GM21737 (cell line): ENCODE measurements around the gene RNF4.
A peak's percentile ranks its signal among the peaks of the same experiment; 100 is the strongest.

Experiments used
- ATAC-seq: cut with Tn5 transposase; IDR thresholded peaks from one replicate; pipeline ENCODE4 v1.9.1; 2021; ENCODE audit warnings: mild to moderate bottlenecking, moderate library complexity; ENCODE audit not compliant: unreplicated experiment

The RNF4 gene

GRCh38 chr4:2437475-2438215, 31.3 kb upstream of the RNF4 start:
- no peak for ATAC-seq

DNA sequence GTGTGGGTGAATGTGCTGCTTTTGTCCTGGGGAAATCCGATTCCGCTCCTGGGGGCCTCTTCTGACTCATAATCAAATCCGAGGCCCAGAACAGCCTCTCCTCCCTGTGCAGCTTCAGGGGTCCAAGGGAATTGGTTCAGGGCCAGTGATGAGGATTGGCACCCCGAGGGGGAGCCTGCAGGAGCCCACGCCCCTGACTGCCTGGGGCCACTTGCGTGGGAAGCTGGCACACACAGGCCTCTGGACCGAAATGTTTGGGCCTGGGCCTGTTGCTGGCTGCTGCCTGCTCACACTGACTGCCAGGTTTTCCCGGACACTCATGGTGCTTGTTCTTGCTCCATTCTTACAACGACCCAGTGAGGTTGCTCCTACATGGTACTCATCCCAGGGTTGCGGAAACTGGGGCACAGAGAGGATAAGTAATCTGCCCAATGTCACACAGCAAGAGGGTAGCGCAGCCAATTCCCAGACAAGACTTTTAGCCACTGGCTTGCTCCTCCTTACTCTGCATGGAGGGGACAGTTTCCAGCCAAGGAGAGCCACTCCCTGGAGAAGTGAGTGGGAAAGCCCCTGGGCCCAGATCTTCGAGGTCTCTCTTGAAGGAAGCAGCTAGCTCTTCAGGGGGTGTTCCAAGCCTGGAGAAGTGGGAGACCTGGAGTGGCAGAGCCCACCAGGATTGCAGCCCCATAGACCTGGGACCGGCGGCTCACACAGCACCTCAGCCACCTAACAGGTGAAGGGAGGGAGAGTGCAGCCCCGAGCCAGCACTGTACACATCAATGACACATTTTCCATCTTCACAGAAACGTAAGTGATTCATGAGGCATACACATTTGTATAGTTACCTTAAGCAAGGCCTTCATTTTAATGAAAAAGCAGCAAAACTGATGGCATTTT, 29.8 kb upstream of the RNF4 start:
- no peak for ATAC-seq

DNA sequence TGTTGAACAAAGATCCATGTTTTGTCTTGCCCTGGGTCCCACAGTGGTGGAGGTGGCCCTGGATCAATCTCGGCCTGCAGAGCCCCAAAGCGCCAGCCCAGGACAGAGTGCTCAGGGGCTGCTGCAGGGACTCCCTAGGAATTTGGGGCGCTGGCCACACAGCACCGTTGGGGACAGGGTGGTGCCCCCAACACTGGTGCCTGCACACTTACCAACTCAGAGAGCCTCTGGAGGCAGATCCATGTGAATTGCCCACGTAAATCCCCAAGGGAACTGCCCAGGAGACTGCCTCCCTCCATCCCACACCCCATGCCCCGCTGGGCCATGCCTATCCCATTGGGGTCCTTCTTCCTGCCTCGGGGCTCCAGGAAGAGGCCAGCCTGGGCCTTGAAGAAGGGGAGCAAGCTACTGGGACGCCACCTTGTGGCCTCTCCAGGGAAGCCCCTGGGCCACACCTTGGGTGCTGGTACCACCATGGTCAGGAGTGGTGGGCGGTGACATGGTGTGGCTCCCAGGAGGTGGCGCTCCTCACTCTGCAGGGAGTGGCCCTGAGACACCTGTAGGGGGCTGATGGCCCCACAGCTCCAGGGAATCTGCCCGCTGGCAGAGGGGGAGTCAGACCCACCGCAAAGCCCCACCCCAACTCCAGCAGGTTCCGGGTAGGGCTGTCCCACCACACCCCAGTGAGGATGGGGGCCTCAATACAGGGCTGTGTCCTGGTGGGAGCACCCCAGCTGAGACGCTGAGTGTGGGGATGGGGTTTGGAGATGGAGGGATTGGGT, 27.3 kb upstream of the RNF4 start:
- ATAC-seq: peak; percentile 70

GRCh38 chr4:2442175-2442993, 26.5 kb upstream of the RNF4 start:
- ATAC-seq: no peak

DNA sequence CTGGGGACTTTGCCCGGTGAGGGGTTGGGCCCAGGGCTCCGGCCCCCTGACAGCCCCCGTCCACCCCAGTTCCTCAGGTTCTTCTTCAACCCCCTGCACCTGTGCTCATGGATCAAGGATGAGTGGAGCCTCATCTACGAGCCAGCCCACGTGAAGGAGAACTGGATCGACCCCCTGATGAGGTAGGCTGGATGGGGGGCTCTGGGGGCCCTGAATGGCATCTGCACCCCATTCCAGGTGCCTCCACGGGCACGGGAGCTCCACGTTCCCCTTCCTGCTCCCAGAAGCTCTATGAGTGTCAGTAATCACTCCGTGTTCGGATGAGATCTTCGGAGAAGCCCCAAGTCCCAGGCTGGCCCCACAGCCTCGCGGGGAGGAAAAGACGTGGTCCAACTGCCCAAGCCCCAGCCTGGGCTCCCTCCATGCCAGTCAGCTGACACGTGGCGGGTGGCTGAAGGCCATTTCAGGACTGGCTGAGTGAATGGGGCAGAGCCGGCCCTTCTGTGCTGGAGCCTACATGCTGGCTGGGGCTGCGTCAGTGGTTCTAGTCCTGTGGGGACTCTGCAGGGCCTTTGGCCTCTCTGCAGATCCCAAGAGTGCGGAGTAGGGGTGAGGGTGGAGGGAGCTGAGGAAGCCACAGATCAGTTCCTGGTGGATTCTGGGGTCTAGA, 25.7 kb upstream of the RNF4 start:
- no peak for ATAC-seq

GRCh38 chr4:2443956-2444740, 24.8 kb upstream of the RNF4 start:
- ATAC-seq: no peak

DNA sequence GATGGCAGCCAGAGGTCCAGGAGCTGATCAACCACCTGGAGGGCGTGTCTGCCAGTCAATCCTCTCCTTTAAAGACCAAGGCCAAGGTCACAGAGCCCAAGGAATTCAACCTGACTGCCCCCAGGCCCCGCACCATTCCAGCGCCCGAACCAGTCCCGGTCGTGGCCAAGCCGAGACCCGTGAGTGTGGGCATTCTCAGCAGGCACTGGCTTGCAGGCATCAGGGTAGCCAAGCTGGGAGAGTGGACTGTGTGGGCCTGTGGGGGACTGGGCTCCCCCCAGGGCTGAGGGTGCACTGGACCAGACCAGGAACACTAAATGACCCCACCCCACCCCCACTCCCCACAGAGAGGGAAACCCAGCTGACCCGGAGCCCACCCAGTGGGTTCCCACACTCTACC, 23.8 kb upstream of the RNF4 start:
- ATAC-seq: no peak

GRCh38 chr4:2445571-2445970, 23.3 kb upstream of the RNF4 start:
- no peak for ATAC-seq

DNA sequence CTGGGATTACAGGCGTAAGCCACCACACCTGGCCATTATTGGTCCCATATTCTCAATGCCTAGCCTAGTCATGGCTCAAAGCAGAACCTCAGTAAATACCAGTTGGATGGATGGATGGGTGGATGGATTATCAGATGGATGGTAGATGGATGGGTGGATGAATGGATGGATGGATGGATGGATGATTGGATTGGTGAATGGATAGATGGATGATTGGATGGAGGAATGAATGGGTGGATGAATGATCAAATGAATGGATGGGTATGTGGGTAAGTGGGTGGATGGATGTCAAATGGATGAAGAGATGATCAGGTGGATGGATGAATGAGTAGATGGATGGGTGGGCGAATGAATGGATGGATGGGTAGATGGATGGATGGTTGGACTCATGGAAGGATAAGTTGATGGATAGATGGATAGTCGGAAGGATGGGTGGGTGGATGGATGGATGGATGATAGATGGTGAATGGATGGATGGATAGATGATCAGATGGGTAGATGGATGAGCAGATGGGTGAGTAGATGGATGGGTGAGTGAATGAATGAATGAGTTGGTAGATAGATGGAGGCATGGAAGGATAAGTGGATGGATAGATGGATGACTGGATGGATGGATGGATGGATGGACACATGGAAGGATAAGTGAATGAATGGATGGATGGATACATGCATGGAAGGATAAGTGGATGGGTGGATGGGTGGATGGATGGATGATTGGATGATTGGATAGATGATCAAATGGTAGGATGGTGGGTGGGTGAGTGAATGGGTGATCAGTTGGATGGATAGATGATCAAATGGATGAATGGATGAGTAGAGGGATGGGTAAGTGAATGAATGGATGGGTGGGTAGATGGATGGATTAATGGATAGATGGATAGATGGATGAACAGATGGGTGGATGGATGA, 22.0 kb upstream of the RNF4 start:
- ATAC-seq: no peak

DNA sequence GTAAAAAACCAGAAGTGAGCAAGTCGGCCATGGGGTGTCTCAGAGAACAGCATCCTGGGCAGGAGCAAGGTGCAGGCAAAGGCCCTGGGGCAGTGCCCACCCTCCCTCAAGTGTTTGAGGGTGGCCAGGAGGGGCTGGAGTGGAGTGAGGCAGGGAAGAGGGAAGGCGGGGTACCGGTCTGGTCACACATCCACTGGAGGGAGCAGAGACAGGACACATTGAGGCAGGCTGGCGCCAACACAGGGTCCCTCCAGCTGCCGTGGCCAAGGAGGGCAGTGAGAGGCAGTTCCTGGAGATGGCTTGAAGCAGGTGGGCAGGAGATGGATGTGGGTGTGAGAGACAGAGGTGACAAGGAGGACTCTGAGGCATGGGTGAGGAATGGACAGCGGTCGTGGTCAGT, 20.3 kb upstream of the RNF4 start:
- no peak for ATAC-seq

- ATAC-seq: no peak
These were observed 19.9 kb upstream of the RNF4 start for GRCh38 chr4:2449051-2449450.

DNA sequence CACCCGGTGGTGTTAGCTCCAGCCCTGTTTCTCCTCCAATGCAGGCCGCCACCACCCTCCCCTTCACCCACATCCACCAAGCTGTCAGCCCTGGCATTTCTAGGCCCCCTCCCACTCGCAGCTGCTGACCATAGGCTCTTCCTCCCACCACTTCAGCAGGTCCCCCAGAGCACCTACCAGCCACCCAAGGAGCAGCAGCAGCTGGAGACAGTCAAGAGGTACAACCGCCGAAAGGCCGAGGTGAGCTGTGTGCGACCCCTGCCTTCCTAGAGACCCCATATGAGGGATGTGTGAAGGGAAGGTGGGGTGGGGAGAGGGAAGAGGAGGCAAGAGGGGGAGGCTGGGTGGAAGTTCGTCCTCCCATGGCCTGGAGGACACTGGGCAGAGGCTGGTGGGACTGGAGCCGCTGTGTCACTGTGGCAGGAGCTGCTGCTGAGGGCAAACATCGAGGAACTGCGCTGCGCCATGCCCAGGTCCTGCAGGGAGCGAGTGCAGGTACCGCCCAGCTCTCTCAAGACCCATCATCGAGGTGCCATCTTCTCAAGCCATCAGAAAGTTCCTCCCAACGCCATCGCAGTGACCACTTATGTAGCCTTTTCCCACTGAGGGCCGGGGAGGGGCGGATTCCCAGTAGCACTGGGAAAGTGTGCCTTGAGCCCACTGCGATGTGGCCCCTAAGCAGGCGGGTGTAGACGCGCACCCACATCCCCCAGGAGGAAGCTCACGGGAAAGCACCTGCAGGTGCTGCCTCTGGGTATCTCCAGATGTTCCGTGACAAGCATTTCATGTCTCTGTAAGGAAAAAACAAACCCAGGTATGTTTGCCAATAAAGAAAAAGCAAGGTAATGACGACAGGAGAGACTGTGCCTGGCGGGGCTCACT, 19.2 kb upstream of the RNF4 start:
- no peak for ATAC-seq

DNA sequence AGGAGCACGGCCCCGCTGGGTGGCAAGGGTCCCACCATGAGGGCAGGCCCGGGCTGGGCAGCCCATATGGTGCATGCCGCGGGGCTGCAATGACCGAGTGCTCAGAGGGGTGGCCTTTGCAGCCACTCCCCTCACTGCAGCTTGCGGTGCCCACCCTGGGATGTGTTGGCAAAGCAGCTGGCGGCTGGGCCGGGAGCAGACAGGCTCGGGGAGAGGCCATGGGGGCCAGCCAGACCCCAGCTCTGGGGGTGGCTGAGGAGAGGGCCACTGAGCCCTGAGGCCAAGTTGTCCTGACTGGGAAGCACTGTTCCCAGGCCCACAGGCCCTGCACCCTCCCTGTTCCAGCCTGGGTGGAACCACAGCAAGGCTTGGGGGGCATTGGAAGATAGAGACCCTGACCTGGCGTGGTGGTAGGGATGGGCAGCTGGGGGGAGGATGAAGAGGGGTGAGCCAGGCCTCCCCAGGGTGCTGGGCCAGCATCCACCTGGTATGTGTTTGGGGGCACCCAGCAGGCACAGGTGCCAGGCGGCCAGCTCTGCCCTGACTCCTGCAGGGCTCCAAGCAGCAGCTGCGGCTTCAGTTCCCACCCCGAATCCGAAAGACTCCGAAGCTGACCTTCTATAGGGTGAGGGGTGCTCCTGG, 18.4 kb upstream of the RNF4 start:
- no peak for ATAC-seq

DNA sequence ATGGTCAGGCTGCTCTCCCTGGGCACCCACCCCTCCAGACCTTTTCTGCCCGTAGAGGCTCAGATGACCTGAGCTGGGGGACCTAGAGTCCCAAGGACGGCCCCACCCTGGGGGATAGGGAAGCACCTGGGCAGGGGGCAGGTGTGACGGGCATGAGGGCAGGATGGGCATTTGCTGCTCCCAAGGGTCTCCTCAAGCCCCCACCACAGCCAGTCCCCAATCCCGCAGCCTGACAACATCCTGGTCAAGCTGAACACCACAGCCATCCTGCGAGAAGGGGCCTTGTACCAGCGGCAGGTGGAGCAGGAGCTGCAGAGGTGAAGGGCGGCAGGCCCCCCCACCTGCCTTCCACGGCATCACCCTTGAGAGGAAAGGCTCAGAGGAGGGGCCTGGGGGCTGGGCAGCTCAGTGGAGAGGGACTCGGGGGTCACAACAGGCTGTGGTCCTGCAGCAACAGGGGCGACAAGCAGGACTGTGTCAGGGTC, 17.8 kb upstream of the RNF4 start:
- no peak for ATAC-seq

DNA sequence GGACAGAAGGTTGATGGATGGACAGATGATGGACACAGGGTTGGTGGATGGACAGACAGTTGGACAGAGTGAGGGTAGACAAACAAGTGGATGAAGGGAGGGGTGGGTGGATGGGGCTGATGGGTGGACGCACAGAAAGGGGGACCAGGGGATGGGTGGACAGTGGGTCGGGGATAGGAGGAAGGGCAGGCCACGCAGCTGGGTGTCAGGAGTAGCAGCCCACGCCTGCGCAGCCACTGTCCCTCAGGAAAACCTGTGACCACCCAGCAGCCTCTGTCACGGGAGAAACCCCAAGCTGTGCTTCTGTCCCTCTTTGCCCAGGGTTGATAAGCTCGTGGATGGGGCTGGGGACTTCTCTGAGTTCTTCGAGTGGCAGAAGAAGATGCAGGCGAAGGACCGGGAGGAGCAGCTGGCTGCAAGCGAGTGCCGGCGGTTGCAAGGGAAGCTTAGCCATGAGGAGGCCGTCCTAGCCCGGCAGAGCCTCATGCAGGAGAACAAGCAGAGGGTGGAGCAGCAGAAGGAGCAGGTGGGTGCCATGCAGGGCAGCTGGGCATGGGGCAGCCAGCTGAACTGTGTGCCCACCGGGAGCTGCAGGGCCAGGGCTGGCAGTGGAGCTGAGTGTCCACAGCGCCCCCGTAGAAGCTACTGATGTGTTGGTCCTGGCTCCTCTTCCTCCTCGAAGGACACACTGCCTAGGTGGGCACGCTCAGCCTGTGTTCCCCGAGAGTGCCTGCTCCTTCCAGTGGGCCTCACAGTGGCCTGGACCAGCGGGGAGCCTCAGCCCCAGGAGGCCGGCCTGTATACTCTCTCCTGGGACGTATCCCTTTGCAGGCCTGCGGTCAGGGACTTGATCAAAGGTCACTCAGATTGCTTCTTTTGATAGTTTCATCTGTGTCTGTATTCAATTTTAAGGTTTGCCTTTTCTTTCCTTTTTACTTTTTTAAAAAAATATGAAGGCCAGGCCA, 16.8 kb upstream of the RNF4 start:
- ATAC-seq: no peak
